ENCODE data around the gene CEND1.

DNA sequence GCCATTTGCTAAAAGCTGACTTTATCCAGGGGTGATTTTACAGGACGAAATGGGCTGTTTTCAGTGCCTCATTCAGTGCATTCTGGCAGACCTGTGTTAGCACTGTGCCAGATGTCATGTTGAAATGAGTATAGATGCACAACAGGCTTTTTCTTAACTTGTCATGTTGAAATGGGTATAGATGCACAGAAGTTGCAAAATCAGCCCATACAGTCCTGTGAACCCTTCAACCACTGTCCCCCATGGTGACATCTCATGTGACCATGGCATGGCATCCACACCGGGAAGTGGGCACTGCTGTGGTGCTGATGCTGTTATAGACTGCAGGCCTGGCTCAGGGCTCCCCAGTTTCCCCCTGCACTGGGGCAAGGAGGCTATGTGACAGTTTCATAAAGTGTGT is 40.2 kb downstream of the CEND1 start:
- TF ChIP-seq, protein P1, sequence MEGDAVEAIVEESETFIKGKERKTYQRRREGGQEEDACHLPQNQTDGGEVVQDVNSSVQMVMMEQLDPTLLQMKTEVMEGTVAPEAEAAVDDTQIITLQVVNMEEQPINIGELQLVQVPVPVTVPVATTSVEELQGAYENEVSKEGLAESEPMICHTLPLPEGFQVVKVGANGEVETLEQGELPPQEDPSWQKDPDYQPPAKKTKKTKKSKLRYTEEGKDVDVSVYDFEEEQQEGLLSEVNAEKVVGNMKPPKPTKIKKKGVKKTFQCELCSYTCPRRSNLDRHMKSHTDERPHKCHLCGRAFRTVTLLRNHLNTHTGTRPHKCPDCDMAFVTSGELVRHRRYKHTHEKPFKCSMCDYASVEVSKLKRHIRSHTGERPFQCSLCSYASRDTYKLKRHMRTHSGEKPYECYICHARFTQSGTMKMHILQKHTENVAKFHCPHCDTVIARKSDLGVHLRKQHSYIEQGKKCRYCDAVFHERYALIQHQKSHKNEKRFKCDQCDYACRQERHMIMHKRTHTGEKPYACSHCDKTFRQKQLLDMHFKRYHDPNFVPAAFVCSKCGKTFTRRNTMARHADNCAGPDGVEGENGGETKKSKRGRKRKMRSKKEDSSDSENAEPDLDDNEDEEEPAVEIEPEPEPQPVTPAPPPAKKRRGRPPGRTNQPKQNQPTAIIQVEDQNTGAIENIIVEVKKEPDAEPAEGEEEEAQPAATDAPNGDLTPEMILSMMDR (IDR thresholded peaks at IDR 0.05) = no peak
- TF ChIP-seq POLR2A (IDR thresholded peaks at IDR 0.05) (no peak), POLR2AphosphoS5 (IDR thresholded peaks at IDR 0.05) (no peak)

Measured in prostate gland (tissue), 2 donors.